ENCODE results near the gene TNFSF15.

DNA sequence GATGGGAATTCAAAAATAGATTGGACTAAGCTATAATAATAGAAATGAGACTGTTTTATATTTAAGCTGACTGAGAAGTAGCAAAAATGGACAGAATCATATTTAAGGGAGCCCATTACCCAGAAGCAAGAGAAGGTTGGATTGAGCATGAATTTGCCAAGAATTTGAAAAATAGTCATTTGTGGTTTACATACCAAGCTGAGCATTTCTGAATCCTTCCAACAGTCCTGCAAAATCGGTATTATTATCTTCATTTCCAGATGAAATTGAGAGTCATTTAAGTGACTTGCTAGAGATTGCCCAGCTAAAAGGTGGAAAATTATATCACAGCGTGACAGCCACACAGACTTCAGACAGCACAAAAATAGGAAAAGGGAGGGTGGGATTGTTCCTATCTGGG lies 48.4 kb downstream of the TNFSF15 start:
- TF ChIP-seq, protein P1, sequence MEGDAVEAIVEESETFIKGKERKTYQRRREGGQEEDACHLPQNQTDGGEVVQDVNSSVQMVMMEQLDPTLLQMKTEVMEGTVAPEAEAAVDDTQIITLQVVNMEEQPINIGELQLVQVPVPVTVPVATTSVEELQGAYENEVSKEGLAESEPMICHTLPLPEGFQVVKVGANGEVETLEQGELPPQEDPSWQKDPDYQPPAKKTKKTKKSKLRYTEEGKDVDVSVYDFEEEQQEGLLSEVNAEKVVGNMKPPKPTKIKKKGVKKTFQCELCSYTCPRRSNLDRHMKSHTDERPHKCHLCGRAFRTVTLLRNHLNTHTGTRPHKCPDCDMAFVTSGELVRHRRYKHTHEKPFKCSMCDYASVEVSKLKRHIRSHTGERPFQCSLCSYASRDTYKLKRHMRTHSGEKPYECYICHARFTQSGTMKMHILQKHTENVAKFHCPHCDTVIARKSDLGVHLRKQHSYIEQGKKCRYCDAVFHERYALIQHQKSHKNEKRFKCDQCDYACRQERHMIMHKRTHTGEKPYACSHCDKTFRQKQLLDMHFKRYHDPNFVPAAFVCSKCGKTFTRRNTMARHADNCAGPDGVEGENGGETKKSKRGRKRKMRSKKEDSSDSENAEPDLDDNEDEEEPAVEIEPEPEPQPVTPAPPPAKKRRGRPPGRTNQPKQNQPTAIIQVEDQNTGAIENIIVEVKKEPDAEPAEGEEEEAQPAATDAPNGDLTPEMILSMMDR (IDR thresholded peaks at IDR 0.05), result no peak
- no peak for TF ChIP-seq POLR2A (IDR thresholded peaks at IDR 0.05)

Measured in adrenal gland (tissue), 5 donors.